Measurements from ENCODE around the gene ATOH8. TPM values are rescaled to one million over a fixed set of nuclear protein-coding genes. Genes with fewer than 3 reads are reported as not detected.

ATOH8 gene
- total RNA-seq, 2 experiments from 2014 or later = not detected

DNA sequence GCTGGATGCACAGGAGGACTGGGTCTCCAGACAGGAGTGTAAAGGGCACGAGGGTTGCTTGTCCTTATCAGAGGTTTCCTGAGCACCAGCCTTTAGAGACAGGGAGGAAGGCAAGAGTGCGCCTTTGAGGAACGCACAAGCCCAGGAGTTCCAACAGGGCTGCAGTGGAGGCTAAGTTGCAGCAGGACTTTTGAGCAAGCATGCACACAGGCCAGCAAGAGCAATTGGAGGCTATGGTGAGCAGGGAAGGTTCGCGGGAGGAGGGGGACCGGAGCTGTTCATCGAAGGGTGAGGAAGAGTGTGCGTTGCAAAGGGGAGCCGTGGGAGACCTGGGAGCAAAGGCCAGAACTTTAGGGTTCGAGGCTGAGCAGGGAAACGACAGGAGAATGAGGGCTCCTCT lies 2.2 kb upstream of the ATOH8 start:
- DNase-seq = no peak
- H3K4me1 Mint-ChIP-seq = peaks cover 11% of the 10 kb centered on the region
- H3K27ac Mint-ChIP-seq = no peak overlapping the region
- H3K9me3 Mint-ChIP-seq = no peaks in the 10 kb centered on the region
- H3K4me3 Mint-ChIP-seq = no peak overlapping the region
- H3K36me3 Mint-ChIP-seq = no peaks in the 10 kb centered on the region
- peaks cover 79% of the 10 kb centered on the region for H3K27me3 Mint-ChIP-seq

DNA sequence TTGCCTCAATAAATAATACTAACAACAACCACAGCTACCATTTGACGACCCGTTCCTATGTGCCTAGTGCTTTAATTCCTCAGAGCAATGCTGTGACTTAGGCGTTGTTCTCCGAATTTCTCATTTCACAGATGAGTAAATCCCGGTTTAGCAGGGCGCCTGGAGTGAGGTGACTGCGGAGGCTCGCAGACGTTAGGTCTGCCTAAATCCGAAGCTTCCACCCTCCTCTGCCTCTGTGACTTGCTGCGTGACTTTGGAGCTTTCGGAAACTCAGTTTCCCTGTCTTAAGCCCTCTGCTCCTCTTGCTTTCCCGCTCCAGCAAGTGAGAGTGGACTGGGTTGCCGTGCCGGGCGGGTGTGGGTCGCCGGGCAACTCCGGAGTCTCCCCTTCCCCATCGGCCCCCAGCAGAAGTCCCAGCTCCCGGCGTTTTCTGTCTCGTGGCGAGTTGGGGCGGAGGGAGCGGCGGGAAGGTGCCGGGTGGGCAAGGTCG lies 711 bp upstream of the ATOH8 start:
- H3K27ac Mint-ChIP-seq = no peak overlapping the region
- no peak for DNase-seq
- peaks cover 80% of the 10 kb centered on the region for H3K27me3 Mint-ChIP-seq
- peaks cover 11% of the 10 kb centered on the region for H3K4me1 Mint-ChIP-seq
- no peaks in the 10 kb centered on the region for H3K36me3 Mint-ChIP-seq
- H3K4me3 Mint-ChIP-seq = peak overlapping the region; percentile 10
- no peaks in the 10 kb centered on the region for H3K9me3 Mint-ChIP-seq

DNA sequence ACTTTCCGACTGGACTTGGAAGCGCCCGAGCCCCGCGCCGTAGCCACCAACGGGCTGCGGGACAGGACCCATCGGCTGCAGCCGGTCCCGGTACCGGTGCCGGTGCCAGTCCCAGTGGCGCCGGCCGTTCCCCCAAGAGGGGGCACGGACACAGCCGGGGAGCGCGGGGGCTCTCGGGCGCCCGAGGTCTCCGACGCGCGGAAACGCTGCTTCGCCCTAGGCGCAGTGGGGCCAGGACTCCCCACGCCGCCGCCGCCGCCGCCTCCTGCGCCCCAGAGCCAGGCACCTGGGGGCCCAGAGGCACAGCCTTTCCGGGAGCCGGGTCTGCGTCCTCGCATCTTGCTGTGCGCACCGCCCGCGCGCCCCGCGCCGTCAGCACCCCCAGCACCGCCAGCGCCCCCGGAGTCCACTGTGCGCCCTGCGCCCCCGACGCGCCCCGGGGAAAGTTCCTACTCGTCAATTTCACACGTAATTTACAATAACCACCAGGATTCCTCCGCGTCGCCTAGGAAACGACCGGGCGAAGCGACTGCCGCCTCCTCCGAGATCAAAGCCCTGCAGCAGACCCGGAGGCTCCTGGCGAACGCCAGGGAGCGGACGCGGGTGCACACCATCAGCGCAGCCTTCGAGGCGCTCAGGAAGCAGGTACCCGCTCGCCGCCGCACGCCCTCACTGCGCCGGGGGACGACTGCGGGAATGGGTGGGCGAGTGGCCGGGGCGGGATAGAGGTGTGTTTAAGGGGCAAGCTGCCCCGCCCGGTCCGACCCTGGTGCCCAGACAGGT lies 713 bp downstream of the ATOH8 start:
- H3K9me3 Mint-ChIP-seq = no peaks in the 10 kb centered on the region
- H3K4me1 Mint-ChIP-seq = peaks cover 11% of the 10 kb centered on the region
- peaks cover 82% of the 10 kb centered on the region for H3K27me3 Mint-ChIP-seq
- no peaks in the 10 kb centered on the region for H3K36me3 Mint-ChIP-seq
- H3K27ac Mint-ChIP-seq = no peak overlapping the region
- peak; percentile 68 for DNase-seq
- H3K4me3 Mint-ChIP-seq = peak overlapping the region; percentile 75

DNA sequence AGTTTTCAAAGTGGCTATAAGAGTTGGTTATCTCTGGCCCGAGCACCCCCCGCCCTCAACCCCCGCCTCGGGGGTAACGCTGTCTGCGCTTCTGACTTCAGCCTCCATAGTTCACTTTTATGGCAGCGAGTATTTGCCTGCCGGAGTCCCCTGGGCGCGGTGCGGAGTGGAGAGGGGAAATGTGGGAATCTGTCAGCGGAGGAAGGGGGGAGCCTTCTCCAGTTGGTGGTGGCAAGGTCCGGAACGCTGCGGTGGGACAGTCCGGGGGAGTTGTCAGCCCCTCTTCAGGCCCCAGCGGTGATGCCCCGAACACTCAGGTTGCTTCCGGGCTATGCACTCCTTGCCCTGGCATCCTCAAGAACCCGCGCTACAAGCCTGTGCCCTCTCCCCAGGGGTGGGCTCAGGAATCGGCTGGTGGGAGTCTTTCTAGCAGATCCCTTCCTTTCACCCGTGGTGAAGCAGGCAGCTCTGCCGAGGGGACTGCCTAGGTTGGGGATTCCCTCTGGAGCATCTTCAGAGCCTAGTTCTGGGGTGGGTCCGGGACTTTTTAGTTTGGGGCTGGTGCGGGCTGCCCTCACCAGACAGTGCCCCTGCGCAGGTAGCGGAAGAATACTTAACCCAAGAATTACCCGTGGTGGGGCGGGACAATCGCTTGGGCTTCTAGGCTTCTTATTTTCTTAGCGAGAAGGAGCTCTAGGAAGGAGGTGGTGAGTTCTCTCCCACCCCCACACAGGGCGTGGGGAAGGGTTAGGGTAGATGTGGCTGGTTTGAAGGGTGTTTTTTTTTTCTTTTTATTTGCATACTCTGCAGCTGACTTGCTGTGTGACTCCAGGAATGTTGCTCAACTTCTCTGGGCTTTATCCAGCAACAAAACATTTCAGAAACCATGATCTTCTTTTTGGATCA lies 1.6 kb downstream of the ATOH8 start:
- no peak for DNase-seq
- Mint-ChIP-seq H3K27me3 (peaks cover 80% of the 10 kb centered on the region), H3K27ac (no peak overlapping the region), H3K4me3 (peak overlapping the region; percentile 56), H3K4me1 (peaks cover 11% of the 10 kb centered on the region), H3K9me3 (no peaks in the 10 kb centered on the region), H3K36me3 (no peaks in the 10 kb centered on the region)

DNA sequence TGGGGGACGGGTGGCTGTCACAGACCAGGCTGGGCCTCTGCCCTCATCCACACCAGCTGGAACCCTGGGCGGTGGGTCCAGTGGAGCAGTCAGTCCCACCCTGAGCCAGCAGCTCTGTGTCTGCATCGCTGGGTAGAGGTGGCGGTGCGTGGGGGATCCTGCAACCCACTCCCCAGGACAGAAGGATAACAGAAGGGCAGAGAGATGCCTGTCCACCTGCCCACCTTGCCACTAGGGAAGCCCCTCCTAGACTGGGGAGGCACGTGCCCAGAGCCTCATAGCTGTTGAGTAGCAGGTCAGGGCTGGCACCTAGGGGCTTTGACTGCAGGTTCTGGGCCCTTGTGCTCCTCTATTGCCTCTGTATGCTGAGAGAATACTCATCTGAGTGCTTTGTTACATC lies 2.4 kb downstream of the ATOH8 start:
- Mint-ChIP-seq H3K27me3 (peaks cover 71% of the 10 kb centered on the region), H3K4me3 (no peak overlapping the region), H3K9me3 (no peaks in the 10 kb centered on the region), H3K4me1 (peaks cover 11% of the 10 kb centered on the region), H3K27ac (no peak overlapping the region), H3K36me3 (no peaks in the 10 kb centered on the region)
- DNase-seq = no peak

DNA sequence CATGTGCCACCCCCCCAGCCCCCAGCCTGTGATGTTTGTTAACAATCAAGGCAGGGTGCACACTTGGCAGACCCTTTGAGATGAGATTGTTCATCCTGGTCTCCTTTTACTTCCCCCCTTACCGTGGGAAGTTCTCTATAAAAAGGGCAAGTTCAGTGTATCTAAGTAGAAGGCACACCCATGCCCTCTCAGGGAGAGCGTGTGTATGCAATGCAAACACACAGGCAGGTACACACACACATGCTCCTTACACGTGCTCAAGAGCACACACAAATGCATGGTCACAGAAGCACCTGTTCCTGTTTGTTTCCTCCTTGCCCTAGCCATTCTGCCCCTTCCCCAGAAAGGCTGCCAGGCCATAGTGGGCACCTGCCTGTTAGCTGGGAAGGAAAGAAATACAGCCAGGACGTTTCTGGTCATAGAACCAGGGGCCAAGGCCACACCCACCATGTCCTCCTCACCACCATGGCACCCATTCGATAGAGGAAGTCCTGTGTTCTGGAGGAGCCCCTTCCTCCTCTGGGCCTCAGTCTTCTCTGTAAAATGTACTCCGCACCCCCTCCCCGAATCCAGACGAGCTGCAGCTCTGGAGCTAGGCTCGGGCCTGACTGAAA lies 3.1 kb downstream of the ATOH8 start:
- DNase-seq = no peak
- H3K9me3 Mint-ChIP-seq = no peaks in the 10 kb centered on the region
- H3K27ac Mint-ChIP-seq = no peak overlapping the region
- H3K27me3 Mint-ChIP-seq = peaks cover 64% of the 10 kb centered on the region
- no peaks in the 10 kb centered on the region for H3K36me3 Mint-ChIP-seq
- peaks cover 11% of the 10 kb centered on the region for H3K4me1 Mint-ChIP-seq
- no peak overlapping the region for H3K4me3 Mint-ChIP-seq

DNA sequence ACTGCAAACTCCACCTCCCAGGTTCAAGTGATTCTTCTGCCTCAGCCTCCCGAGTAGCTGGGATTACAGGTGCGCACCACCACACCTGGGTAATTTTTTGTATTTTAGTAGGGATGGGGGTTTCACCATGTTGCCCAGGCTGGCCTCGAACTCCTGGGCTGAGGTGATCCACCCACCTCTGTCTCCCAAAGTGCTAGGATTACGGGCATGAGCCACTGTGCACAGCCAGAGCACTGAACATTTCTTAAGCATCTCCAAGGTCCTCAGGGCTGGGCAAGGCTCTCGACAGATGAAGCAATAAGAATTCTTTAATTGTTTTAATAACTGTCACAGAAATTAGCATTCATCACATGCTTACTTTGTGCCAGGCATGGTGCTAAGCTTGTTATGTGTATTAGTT lies 4.1 kb downstream of the ATOH8 start:
- Mint-ChIP-seq H3K27me3 (peaks cover 56% of the 10 kb centered on the region), H3K9me3 (no peaks in the 10 kb centered on the region), H3K4me1 (peaks cover 11% of the 10 kb centered on the region)

GRCh38 chr2:85758361-85759256 lies 4.8 kb downstream of the ATOH8 start:
- H3K4me1 Mint-ChIP-seq = peaks cover 11% of the 10 kb centered on the region
- peaks cover 48% of the 10 kb centered on the region for H3K27me3 Mint-ChIP-seq

More for the DNA sequence above, 4.1 kb downstream of the ATOH8 start:
- H3K27ac Mint-ChIP-seq = no peak overlapping the region
- H3K4me3 Mint-ChIP-seq = no peak overlapping the region
- no peak for DNase-seq
- no peaks in the 10 kb centered on the region for H3K36me3 Mint-ChIP-seq

GRCh38 chr2:85759257-85759613 lies 5.4 kb downstream of the ATOH8 start:
- Mint-ChIP-seq H3K27me3 (peaks cover 45% of the 10 kb centered on the region), H3K4me1 (peaks cover 11% of the 10 kb centered on the region), H3K36me3 (no peaks in the 10 kb centered on the region), H3K9me3 (no peaks in the 10 kb centered on the region), H3K4me3 (no peak overlapping the region), H3K27ac (no peak overlapping the region)
- no peak for DNase-seq

More at GRCh38 chr2:85758361-85759256, 4.8 kb downstream of the ATOH8 start:
- Mint-ChIP-seq H3K9me3 (no peaks in the 10 kb centered on the region), H3K4me3 (no peak overlapping the region), H3K36me3 (no peaks in the 10 kb centered on the region), H3K27ac (no peak overlapping the region)
- DNase-seq = no peak

DNA sequence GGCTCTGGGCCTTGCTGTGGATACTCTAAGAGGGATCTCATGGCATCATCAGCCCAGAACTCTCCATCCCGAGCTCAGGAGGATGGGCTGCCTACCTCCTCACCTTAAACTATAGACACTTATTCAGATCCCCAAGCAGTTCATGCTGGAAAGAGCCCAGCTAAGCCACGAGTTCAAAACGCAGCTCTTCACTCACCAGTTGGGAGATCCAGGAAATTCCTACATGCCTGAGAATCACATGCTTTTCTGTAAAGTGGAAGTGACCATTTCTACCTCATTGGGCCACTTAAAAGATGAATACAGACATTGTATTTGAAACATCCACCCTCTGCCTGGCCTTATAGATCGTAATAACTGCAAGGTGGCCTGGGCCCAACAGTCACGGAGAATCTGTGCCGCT lies 6.6 kb downstream of the ATOH8 start:
- Mint-ChIP-seq H3K9me3 (no peaks in the 10 kb centered on the region), H3K27me3 (peaks cover 48% of the 10 kb centered on the region), H3K27ac (no peak overlapping the region), H3K4me1 (peaks cover 6% of the 10 kb centered on the region), H3K36me3 (no peaks in the 10 kb centered on the region), H3K4me3 (no peak overlapping the region)
- DNase-seq = no peak

DNA sequence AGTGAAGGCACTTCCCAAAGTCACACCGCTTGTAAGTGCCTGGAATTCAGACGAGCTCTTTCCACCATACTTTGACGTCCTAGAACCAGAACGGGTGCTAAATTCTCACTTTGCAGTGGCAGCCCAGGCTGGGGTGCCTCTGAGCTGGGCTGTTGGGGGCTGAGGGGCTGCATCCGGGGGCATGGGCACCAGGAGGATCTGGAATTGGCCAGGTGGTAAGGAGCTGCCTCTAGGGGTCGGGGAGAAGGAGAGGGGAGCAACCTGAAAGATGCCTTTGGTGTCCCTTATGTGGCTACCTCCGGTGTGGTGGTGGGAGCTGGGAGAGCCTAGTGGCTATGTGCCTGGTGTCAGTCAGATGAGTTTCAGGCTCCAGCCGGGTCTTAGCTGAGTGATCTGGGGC lies 7.1 kb downstream of the ATOH8 start:
- no peak for DNase-seq
- no peaks in the 10 kb centered on the region for H3K36me3 Mint-ChIP-seq
- H3K4me3 Mint-ChIP-seq = no peak overlapping the region
- H3K4me1 Mint-ChIP-seq = peaks cover 4% of the 10 kb centered on the region
- H3K9me3 Mint-ChIP-seq = no peaks in the 10 kb centered on the region
- peaks cover 48% of the 10 kb centered on the region for H3K27me3 Mint-ChIP-seq
- no peak overlapping the region for H3K27ac Mint-ChIP-seq

DNA sequence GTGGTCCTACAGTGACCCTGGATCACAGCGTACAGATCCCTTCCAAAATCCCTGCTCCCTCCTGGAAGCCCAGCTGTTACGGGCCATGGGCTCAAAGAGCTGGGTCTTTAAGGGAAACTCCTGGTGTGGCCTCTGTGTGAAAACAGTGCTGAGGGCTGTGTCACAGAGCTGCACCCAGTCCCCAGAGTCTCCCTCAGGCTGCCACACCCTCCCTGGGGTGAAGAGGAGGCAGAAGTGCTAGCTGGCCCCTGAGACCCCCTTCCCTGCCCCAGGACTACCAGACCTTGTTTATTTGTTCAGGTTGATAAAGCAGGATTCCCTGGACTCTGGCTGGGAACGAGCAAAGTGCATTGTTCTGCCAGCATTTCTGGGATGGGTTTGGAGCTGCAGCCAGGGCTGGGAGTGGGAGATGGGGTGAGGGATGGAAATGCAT lies 7.7 kb downstream of the ATOH8 start:
- Mint-ChIP-seq H3K4me1 (peaks cover 4% of the 10 kb centered on the region), H3K9me3 (no peaks in the 10 kb centered on the region), H3K27ac (no peak overlapping the region), H3K4me3 (no peak overlapping the region), H3K27me3 (peaks cover 45% of the 10 kb centered on the region), H3K36me3 (no peaks in the 10 kb centered on the region)
- DNase-seq = no peak

- H3K27me3 Mint-ChIP-seq = peaks cover 45% of the 10 kb centered on the region
- peaks cover 4% of the 10 kb centered on the region for H3K4me1 Mint-ChIP-seq
- no peak for DNase-seq
- no peaks in the 10 kb centered on the region for H3K9me3 Mint-ChIP-seq
- no peak overlapping the region for H3K4me3 Mint-ChIP-seq
- H3K36me3 Mint-ChIP-seq = no peaks in the 10 kb centered on the region
- no peak overlapping the region for H3K27ac Mint-ChIP-seq
Observed at GRCh38 chr2:85761946-85762345, 8.2 kb downstream of the ATOH8 start.

- Mint-ChIP-seq H3K27me3 (peaks cover 40% of the 10 kb centered on the region), H3K4me1 (peaks cover 4% of the 10 kb centered on the region), H3K9me3 (no peaks in the 10 kb centered on the region), H3K27ac (no peak overlapping the region), H3K36me3 (no peaks in the 10 kb centered on the region), H3K4me3 (no peak overlapping the region)
- DNase-seq = no peak
Observed at GRCh38 chr2:85763132-85763531, 9.3 kb downstream of the ATOH8 start.
